ENCODE data around the gene GAS2.

DNA sequence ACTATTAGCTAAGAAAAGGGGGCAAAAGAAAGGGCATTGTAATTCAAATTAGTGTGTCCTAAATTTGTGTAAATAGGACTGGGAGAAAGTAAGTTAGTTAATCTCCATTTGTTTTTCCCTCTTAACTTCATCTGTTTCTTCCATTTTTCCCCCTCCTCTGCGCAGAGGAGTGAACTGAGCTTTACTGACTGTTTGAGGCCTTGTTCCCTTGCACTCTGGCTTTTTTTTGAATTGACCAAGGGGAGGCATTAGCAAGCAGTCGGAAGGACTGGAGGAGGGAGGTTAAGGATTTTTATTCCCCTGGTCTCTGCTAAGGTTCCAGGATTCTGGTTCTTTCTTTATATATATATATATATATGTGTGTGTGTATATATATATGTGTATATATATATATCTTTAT, 25.5 kb upstream of the GAS2 start:
- TF ChIP-seq YY1 (IDR thresholded peaks at IDR 0.05; ENCODE audit: insufficient read depth, insufficient read length): no peak
- no peak for TF ChIP-seq ZNF274 (IDR thresholded peaks at IDR 0.05; ENCODE audit: low read depth, low read length)
- no peak for TF ChIP-seq SUZ12 (IDR thresholded peaks at IDR 0.05; ENCODE audit: extremely low read depth, insufficient read depth, insufficient read length)
